GM12878 (cell line): Measurements from ENCODE around the gene FAM25A. TPM values are rescaled to one million over a fixed set of nuclear protein-coding genes. Genes with fewer than 3 reads are reported as not detected.

ENCODE experiments used
- CBFB ChIP-seq: IDR thresholded peaks from 2 replicates; pipeline ENCODE4 v1.6.1; 2016; ENCODE audit warnings: antibody characterized with exemption, low read depth
- HCFC1 ChIP-seq: fragments of 150-350 bp; IDR thresholded peaks from 2 replicates; pipeline ENCODE4 v1.6.1; 2014; ENCODE audit warnings: low read length
- KDM1A ChIP-seq: fragments of 200-600 bp; sonication (generic); IDR thresholded peaks from 2 replicates; pipeline ENCODE4 v1.6.1; 2016; ENCODE audit warnings: borderline replicate concordance
- LARP7 ChIP-seq: fragments of 450-650 bp; IDR thresholded peaks from 2 replicates; pipeline ENCODE4 v1.6.1; 2017; ENCODE audit warnings: mild to moderate bottlenecking
- NFIC ChIP-seq: IDR thresholded peaks from 2 replicates; pipeline ENCODE4 v1.6.1; 2012; ENCODE audit warnings: low read depth, mild to moderate bottlenecking, inconsistent platforms, low read length, moderate library complexity
- POU2F2 ChIP-seq: IDR thresholded peaks from 3 replicates; pipeline ENCODE4 v1.6.1; 2011; ENCODE audit warnings: low read depth, mild to moderate bottlenecking, low read length, borderline replicate concordance
- RB1 ChIP-seq: fragments of 450-650 bp; formaldehyde crosslinking; IDR thresholded peaks from 2 replicates; pipeline ENCODE4 v1.6.1; 2017; ENCODE audit warnings: mild to moderate bottlenecking, borderline replicate concordance
- RUNX3 ChIP-seq: IDR thresholded peaks from 2 replicates; pipeline ENCODE4 v1.6.1; 2012; ENCODE audit warnings: low read length, inconsistent platforms
- SUPT20H ChIP-seq: IDR thresholded peaks from 2 replicates; pipeline ENCODE4 v1.6.1; 2011; ENCODE audit warnings: low read depth, mild to moderate bottlenecking, low read length, moderate library complexity, borderline replicate concordance; ENCODE audit not compliant: control insufficient read depth
- ZBED1 ChIP-seq: IDR thresholded peaks from 2 replicates; pipeline ENCODE4 v1.6.1; 2016; ENCODE audit warnings: borderline replicate concordance
- ZNF207 ChIP-seq: fragments of 450-650 bp; IDR thresholded peaks from 2 replicates; pipeline ENCODE4 v1.6.1; 2014; ENCODE audit warnings: antibody characterized with exemption, mild to moderate bottlenecking, borderline replicate concordance
- polyA plus RNA-seq, 11 experiments: library from polyadenylated mRNA; depleted of rRNA in 4 of 11; unstranded in 6 of 11; stranded (reverse) in 5 of 11; fragments of >200 nt; fragmentation: Nextera tagmentation in 4 of 11; fragmentation: Illumina TruSeq in 1 of 11; extraction: Ambion mirVana in 4 of 11; extraction: Trizol in 1 of 11; gene quantifications; 1 replicate in 1 of 11; 2 replicates in 10 of 11; pipeline versions ENCODE4 v1.2.1 to v1.2.3, GENCODE V29; 2011 to 2016; ENCODE audit warnings: inconsistent platforms in 2 of 11, missing spikeins in 2 of 11, low read depth in 1 of 11
- total RNA-seq, 4 experiments: library from RNA; depleted of rRNA in 3 of 4; stranded (reverse); fragments of >200 nt in 3 of 4; fragmentation: Illumina TruSeq in 1 of 4; extraction: Trizol in 1 of 4; gene quantifications; 2 replicates each; pipeline versions ENCODE4 v1.2.1 to v1.2.3, GENCODE V29; 2013 to 2021
- TF ChIP-seq, protein P1 (sequence below): IDR thresholded peaks from 2 replicates; pipeline ENCODE4 v1.6.1; 2011; ENCODE audit warnings: mild to moderate bottlenecking, low read depth, low read length, moderate library complexity; ENCODE audit not compliant: insufficient replicate concordance
- TF ChIP-seq, protein P2 (sequence below): fragments of 450-650 bp; IDR thresholded peaks from 2 replicates; pipeline ENCODE4 v1.6.1; 2017; ENCODE audit warnings: mild to moderate bottlenecking, moderate library complexity
- TF ChIP-seq, protein P3 (sequence below): fragments of 450-650 bp; formaldehyde crosslinking; IDR thresholded peaks from 2 replicates; pipeline ENCODE4 v1.4.0; 2020; ENCODE audit warnings: mild to moderate bottlenecking, moderate library complexity
- TF ChIP-seq, protein P4 (sequence below): fragments of 450-650 bp; IDR thresholded peaks from 2 replicates; pipeline ENCODE4 v1.6.1; 2017; ENCODE audit warnings: mild to moderate bottlenecking, low read depth, inconsistent platforms; ENCODE audit not compliant: poor library complexity, severe bottlenecking
- TF ChIP-seq, protein P5 (sequence below), 3 experiments: IDR thresholded peaks in 2 of 3; conservative IDR thresholded peaks in 1 of 3; 2 replicates each; pipeline ENCODE4 v1.5.1; 2011; ENCODE audit warnings: low read depth in 3 of 3, low read length in 3 of 3, mild to moderate bottlenecking in 3 of 3, control low read depth in 2 of 3, moderate library complexity in 2 of 3, inconsistent platforms in 1 of 3, mixed read lengths in 1 of 3; ENCODE audit not compliant: control insufficient read depth in 2 of 3, insufficient read depth in 1 of 3; ENCODE audit errors: extremely low read depth in 1 of 3

The FAM25A gene
- total and polyA plus RNA-seq, 10 of the 15 experiments (the other 5 are each of a cell fraction or from before 2014, with no cell fraction given) = not detected

DNA sequence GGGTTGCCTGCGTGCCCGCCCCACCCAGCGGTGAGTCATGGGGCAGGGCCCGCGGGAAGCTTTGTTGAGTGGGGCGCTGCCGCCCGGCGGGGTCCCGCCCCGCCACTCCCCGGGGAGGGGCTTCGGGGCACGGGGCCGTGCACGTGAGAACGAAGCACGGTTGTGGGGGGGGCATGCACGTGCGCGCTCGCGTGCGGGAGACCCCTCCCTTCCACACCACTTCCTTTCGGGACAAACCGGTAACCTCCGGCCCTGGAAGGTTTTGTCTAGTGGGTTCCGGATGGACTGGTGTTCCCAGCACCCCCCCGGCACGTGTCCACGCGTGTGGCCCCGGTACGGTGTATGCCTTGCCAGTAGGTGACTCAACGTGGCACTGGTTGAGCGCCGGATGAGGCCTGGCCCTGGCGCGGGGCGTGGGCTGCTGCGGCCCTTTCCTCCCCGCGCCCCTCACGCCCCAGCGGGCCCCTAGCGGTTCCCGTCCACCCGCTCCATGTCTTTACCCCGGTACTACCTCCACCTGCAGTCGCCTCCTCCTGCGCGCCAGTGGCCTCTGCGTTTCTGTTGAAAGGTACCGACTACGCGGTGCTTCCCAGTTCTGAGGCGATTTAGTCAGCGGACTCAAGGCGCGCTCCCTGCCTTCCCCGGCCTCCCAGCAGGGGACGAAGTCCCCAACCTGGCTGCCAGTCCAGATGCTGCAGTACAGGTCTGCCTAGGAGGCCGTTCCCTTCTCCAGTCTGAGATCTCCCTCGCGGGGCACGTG, 48.7 kb upstream of the FAM25A start (continued):
- TF ChIP-seq, protein P1, sequence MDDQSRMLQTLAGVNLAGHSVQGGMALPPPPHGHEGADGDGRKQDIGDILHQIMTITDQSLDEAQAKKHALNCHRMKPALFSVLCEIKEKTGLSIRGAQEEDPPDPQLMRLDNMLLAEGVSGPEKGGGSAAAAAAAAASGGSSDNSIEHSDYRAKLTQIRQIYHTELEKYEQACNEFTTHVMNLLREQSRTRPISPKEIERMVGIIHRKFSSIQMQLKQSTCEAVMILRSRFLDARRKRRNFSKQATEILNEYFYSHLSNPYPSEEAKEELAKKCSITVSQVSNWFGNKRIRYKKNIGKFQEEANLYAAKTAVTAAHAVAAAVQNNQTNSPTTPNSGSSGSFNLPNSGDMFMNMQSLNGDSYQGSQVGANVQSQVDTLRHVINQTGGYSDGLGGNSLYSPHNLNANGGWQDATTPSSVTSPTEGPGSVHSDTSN = no peak
- TF ChIP-seq HCFC1 (no peak), RUNX3 (no peak; the same call in 1 of the 2 replicates), CBFB (no peak), KDM1A (no peak), ZBED1 (no peak), LARP7 (0 out of 2 replicates have a peak, but pooled peaks have one; percentile 39), SUPT20H (no peak), NFIC (no peak), ZNF207 (no peak), POU2F2 (no peak), RB1 (no peak)
- TF ChIP-seq, protein P2, sequence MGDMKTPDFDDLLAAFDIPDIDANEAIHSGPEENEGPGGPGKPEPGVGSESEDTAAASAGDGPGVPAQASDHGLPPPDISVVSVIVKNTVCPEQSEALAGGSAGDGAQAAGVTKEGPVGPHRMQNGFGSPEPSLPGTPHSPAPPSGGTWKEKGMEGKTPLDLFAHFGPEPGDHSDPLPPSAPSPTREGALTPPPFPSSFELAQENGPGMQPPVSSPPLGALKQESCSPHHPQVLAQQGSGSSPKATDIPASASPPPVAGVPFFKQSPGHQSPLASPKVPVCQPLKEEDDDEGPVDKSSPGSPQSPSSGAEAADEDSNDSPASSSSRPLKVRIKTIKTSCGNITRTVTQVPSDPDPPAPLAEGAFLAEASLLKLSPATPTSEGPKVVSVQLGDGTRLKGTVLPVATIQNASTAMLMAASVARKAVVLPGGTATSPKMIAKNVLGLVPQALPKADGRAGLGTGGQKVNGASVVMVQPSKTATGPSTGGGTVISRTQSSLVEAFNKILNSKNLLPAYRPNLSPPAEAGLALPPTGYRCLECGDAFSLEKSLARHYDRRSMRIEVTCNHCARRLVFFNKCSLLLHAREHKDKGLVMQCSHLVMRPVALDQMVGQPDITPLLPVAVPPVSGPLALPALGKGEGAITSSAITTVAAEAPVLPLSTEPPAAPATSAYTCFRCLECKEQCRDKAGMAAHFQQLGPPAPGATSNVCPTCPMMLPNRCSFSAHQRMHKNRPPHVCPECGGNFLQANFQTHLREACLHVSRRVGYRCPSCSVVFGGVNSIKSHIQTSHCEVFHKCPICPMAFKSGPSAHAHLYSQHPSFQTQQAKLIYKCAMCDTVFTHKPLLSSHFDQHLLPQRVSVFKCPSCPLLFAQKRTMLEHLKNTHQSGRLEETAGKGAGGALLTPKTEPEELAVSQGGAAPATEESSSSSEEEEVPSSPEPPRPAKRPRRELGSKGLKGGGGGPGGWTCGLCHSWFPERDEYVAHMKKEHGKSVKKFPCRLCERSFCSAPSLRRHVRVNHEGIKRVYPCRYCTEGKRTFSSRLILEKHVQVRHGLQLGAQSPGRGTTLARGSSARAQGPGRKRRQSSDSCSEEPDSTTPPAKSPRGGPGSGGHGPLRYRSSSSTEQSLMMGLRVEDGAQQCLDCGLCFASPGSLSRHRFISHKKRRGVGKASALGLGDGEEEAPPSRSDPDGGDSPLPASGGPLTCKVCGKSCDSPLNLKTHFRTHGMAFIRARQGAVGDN = peak; percentile 84
- TF ChIP-seq, protein P3, sequence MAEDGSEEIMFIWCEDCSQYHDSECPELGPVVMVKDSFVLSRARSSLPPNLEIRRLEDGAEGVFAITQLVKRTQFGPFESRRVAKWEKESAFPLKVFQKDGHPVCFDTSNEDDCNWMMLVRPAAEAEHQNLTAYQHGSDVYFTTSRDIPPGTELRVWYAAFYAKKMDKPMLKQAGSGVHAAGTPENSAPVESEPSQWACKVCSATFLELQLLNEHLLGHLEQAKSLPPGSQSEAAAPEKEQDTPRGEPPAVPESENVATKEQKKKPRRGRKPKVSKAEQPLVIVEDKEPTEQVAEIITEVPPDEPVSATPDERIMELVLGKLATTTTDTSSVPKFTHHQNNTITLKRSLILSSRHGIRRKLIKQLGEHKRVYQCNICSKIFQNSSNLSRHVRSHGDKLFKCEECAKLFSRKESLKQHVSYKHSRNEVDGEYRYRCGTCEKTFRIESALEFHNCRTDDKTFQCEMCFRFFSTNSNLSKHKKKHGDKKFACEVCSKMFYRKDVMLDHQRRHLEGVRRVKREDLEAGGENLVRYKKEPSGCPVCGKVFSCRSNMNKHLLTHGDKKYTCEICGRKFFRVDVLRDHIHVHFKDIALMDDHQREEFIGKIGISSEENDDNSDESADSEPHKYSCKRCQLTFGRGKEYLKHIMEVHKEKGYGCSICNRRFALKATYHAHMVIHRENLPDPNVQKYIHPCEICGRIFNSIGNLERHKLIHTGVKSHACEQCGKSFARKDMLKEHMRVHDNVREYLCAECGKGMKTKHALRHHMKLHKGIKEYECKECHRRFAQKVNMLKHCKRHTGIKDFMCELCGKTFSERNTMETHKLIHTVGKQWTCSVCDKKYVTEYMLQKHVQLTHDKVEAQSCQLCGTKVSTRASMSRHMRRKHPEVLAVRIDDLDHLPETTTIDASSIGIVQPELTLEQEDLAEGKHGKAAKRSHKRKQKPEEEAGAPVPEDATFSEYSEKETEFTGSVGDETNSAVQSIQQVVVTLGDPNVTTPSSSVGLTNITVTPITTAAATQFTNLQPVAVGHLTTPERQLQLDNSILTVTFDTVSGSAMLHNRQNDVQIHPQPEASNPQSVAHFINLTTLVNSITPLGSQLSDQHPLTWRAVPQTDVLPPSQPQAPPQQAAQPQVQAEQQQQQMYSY (CRISPR knock-in tag) = no peak
- TF ChIP-seq, protein P4, sequence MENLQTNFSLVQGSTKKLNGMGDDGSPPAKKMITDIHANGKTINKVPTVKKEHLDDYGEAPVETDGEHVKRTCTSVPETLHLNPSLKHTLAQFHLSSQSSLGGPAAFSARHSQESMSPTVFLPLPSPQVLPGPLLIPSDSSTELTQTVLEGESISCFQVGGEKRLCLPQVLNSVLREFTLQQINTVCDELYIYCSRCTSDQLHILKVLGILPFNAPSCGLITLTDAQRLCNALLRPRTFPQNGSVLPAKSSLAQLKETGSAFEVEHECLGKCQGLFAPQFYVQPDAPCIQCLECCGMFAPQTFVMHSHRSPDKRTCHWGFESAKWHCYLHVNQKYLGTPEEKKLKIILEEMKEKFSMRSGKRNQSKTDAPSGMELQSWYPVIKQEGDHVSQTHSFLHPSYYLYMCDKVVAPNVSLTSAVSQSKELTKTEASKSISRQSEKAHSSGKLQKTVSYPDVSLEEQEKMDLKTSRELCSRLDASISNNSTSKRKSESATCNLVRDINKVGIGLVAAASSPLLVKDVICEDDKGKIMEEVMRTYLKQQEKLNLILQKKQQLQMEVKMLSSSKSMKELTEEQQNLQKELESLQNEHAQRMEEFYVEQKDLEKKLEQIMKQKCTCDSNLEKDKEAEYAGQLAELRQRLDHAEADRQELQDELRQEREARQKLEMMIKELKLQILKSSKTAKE = no peak
- TF ChIP-seq, protein P5, sequence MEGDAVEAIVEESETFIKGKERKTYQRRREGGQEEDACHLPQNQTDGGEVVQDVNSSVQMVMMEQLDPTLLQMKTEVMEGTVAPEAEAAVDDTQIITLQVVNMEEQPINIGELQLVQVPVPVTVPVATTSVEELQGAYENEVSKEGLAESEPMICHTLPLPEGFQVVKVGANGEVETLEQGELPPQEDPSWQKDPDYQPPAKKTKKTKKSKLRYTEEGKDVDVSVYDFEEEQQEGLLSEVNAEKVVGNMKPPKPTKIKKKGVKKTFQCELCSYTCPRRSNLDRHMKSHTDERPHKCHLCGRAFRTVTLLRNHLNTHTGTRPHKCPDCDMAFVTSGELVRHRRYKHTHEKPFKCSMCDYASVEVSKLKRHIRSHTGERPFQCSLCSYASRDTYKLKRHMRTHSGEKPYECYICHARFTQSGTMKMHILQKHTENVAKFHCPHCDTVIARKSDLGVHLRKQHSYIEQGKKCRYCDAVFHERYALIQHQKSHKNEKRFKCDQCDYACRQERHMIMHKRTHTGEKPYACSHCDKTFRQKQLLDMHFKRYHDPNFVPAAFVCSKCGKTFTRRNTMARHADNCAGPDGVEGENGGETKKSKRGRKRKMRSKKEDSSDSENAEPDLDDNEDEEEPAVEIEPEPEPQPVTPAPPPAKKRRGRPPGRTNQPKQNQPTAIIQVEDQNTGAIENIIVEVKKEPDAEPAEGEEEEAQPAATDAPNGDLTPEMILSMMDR (IDR thresholded peaks at IDR 0.05 in 2 of 3, conservative IDR thresholded peaks at IDR 0.05 in 1 of 3; ENCODE audit: control insufficient read depth in 2 of 3, extremely low read depth in 1 of 3, insufficient read depth in 1 of 3, low read depth in 3 of 3, low read length in 3 of 3) = 0 out of 6 replicates have a peak, but pooled peaks of 1 of the 3 experiments have one; percentile 12
